Activated CD8-positive, alpha-beta memory T cell treated with anti-CD3 and anti-CD28 coated beads, Interleukin-2, amount 50 U/mL, for 4 hours (primary cell): ENCODE results near the gene CPN2.

Source experiments
- DNase-seq: peaks from one replicate; pipeline ENCODE4 v3.0.0-alpha.2; 2020

CPN2 gene

DNA sequence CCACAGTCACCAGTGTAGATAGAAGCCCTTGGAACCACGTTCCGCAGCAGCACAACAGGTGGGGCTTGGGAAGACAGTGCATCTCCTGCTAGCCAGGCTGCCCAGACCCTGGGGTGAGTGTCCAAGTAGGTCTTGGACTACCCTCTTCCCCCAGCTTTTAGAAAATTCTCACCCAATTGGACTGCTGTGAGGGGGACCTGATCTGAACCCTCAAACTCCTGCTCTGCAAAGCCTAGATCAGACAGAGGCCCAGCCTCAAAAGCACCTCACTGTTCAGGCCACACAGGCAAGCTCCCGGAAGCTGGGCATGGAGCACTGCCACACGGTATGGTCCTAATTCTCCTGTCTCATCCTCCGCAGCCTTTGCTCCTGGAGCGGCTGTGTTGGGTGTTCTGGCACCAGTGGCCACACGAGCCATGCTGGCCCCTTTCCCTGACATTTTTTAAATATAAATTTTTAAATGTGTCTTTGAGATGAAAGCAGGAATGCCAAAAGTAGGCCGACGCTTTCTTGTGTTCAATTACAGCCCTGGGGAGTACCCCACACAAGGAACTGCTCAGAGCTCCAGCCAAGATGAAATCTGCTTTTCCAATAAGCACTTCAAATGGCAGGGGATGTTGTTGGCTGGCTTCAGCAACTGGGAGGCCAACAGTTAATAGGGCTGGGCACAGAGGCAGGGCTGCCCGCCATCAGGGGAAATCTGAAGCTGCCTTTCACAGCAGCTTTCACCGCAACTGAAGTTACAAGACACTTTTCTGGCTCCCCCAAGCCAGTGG, 40.9 kb downstream of the CPN2 start:
- DNase-seq, result no peak

DNA sequence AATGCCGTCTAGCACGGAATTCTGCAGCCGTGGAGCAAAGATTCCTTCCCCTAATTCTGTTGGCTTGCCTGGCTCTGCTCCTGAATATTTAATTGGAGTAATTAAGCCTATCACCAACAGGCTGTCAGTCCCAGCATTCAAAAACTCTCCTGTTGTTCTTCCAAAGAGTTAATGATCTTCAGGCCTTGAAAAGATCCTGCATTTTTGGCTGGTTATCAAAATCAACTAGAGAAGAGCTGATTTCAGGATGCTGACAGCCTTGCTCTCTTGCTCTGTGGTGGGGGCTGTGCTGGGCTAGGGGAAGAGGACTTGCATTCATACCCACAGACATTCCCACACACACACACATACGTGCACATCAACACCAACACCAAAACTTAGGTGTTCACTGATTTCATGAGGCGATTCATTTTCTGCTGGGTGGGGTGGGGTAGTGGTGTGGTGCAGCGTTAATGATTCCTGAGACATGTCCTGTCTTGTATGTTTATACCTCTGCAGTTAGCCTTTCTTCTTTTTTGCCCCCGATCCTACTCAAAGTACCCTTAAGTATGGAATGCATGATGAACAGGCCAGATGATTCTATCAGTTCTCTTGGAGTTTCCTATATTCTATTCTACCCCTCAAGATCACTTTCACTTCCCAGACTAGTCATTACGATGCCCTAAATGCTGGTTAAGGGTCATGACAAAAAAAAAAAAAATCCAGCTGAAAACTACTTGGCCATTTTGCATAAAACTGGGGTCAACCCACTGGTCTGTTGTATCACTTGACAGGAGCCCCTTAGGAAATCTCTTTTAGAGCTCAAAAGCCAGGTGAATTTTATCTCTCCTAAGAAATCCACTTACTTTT, 42.3 kb downstream of the CPN2 start:
- DNase-seq, result no peak

DNA sequence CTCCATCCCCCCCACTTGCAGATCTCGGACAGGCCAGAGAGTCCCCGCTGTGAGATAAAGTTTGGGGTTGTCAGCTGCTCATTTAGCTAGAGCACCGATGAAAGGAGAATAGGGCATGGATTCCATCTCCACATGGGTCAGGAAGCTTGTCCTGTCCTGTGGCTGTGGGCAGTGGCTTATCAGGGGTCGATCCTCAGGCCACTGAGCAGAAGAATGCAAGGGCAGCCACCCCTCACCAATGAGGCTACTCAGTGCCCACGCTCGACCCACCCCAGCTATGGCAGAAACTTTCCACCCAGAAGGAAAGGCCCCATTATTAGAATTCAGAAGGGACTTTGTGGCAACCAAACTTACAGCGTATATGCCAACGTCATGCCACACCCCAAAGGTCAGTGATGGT, 43.3 kb downstream of the CPN2 start:
- DNase-seq, result no peak

GRCh38 chr3:194306771-194307640, 44.1 kb downstream of the CPN2 start:
- no peak for DNase-seq

GRCh38 chr3:194306109-194306686, 44.9 kb downstream of the CPN2 start:
- DNase-seq, result peak; percentile 26

- DNase-seq, result no peak
These were observed 45.6 kb downstream of the CPN2 start for GRCh38 chr3:194305356-194306108.

DNA sequence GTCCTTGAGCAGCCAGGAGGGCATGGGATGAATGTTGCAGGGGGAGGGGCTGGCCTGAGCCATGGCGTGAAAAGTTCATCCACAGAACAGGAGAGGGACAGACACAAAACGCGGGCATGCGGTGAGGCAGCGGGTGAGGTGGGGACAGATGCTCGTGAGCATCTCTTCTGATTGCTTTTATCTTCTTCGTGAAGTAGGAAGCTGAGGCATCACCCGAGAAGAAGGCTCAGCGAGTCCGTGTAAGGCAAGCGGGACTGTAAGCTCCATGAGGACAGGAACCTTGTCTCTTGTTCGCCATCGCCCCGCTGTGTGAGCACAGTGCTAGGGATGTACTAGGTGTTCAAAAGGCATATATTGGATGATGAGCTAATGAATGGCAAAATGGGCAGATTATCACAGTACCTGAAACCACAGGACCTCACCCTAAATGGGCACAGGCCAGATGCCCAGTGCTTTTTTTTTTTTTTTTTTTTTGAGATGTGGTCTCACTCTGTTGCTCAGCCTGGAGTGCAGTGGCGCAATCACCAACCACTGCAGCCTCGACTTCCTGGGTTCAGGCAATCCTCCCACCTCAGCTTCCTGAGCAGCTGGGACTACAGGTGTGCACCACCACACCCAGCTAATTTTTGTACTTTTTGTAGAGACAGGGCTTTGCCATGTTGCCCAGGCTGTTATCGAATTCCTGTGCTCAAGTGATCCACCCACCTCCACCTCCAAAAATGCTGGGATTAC, 46.8 kb downstream of the CPN2 start:
- no peak for DNase-seq

GRCh38 chr3:194303749-194304148, 47.4 kb downstream of the CPN2 start:
- DNase-seq, result no peak

DNA sequence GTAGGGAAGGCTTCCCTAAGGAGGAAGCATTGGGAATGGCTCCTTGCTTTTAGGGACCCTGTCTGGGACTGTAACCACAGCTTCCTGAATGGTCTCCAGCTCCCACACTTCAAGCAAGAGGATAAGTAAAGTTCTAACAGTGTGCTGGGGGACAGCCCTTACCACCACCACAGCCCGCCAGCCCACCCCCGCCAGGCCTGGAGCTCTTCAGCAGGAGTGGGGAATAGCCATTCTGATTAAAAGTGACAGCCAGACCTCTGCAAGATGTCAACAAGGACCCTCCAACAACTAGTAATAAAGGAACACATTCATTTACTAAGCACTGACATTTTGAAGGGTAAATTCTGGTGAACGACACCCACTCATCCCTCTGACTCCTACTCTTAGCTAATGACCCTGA, 49.4 kb downstream of the CPN2 start:
- no peak for DNase-seq

GRCh38 chr3:194300936-194301335, 50.2 kb downstream of the CPN2 start:
- DNase-seq, result no peak

DNA sequence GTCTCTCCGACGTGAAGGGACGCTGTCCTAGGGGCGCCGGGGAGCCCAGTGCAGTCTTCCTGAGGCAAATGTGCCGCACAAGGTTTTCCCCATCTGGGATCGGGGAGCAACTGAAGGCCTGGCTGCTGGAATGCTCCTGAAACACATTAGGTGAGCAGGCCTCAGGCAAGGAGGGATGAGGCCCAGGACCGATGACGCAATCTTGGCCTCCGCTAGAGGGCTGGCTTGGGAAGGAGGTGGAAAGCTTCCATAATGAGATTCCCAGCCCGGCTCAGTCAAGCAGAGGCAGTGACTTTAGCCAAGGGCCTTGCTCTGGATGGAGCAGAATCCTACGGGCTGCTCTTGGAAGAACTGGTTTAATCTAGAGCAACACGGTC, 50.8 kb downstream of the CPN2 start:
- DNase-seq, result no peak

DNA sequence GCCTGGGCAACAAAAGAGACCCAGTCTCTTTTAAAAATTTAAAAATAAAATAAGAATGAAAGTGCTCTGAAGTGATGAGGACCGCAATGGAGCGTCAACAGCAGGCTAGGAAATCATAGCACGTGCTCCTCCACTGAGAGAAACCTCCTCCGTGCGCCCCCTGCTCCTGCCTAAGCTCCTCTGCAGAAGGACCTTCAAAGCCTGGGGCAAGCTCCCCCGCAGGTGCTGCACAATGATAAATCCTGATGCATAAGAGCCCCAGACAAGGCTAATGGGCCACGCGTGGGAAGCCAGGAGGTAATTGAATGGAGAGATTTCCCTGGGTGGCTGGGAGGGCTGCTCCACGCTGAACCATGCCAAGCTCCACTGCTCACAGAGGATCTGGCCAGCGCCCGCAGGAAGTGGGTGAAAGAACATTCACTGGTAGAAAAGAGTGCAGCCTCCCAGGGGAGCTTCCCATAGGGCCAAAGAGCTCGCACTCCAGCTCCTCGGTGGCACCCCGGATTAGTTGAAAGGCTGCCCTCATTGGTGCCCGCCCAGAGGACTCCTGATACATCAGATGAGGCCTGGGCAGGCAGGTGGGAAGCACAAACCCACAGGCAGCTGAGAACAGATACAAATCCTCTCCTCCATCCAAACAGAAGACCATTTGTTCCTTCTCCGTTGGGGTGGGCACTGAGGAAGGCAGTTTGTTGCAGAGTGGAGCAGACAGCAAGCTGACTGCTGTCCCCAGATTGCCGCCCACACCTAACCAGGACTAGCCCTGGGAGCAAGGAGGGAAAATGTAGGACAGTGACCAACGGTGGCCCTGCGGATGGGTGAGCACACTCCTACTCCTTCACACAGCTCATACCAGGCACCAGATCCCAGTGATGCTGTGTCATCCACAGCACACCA, 52.5 kb downstream of the CPN2 start:
- no peak for DNase-seq

GRCh38 chr3:194296454-194297263, 54.5 kb downstream of the CPN2 start:
- DNase-seq, result no peak

DNA sequence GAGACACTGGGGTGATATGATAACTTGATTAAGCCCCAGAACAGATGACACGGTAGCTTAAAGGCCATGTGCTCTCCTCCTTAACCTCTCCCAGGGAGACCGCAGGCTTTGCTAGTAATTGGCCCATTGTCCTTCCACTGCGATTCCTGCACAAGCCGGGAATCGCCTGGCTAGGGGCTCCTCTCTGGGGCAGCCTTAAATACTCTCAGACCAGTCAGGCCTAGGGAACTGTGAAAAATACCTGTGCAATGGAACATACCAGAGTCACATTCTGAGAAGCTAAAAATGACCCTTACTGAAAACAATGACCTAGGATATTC, 56.3 kb downstream of the CPN2 start:
- DNase-seq, result no peak

DNA sequence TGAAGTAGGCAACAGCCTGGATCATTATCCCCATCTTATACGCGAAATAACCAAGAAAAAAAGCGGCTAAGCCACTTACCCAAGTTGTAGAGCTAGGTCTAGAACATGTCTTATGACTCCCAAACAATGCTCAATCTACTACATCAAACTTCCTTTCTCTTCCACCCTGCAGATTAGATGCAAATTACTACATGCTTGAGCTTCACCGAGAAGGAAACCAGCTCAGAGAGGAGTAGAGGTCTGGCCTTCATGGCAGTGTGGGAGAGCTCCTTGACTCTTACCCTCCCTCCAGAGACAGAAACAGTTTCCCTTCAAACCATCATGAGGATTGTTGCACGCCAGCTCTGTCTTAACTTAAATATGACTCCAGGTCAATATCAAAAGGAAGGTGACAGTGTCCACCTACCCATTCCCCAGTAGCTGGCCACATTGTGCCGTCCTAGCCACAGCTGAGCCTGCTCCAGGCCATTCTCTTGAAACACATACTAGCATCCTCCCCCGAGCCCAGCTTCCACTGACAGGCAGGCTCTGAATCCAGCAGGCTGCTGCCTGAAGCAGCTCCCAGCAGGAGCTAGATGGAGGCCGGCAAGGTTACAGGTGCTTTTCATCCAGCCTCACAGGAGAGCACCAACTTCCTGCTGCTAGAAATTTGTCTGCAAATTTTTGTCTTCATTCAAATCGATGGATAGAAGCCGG, 56.8 kb downstream of the CPN2 start:
- DNase-seq, result no peak

- DNase-seq, result no peak
These were observed 57.5 kb downstream of the CPN2 start for GRCh38 chr3:194293546-194294198.

GRCh38 chr3:194292331-194292730, 58.8 kb downstream of the CPN2 start:
- DNase-seq, result no peak
